Limb (tissue), 2 donors: ENCODE measurements around the gene MYORG.

Experiments used
- DNase-seq, 2 donors: peaks; one replicate each; pipeline ENCODE4 v3.0.0-alpha.2; 2016; ENCODE audit errors: extremely low spot score in 2 of 2

MYORG gene

GRCh38 chr9:34376596-34377403 lies at the start of gene MYORG:
Gene MYORG, minus strand, starts transcription at chr9:34376898. Its CDS starts 3,955 bp downstream, at chr9:34372943.
- peak; percentile 82 to 89 for DNase-seq

- DNase-seq: no peak
Measured at GRCh38 chr9:34419716-34420504, 43.2 kb upstream of the MYORG start.

DNA sequence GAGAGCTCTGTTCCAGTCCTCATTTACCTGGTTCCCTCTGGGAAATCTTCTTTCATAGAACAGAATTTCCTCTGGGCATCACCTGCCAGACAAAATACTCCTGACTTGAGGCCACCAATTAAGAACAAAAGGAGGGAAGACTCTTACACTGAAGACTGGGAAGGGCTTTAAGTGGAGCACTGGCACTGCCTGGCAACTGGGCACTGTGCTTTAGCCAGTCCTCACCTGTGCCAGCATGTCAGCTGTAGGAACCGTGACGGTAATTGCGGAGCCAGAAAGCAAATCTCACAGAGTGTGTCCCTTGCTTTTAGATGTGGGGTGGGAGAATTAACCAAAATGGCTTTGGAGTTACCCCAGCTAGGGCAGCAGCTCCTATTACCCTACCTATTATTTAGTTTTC lies 41.0 kb upstream of the MYORG start:
- DNase-seq: no peak

GRCh38 chr9:34413231-34413852 lies 36.6 kb upstream of the MYORG start:
- peak; percentile 65 to 76 for DNase-seq

GRCh38 chr9:34412336-34412735 lies 35.6 kb upstream of the MYORG start:
- DNase-seq: no peak

DNA sequence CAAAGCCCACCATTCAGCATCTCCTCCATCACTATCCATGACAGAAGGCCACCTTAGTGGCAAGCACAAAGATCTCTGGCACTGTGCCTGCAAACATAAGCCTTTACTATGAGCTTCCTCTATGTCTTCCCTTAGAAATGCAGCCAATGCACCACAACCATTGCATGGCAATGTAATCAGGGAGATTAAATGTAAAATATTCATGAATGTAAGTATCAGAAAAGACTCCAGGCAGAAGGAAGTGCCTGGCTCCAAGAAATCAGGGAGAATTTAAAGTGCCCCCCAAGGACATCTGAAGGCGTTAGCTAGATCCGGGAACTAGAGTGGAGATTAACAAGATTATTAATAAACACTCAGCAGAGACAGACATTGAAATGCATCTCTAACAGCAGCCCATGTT lies 32.5 kb upstream of the MYORG start:
- no peak for DNase-seq

GRCh38 chr9:34408173-34408572 lies 31.5 kb upstream of the MYORG start:
- no peak for DNase-seq

- DNase-seq: no peak
Measured at GRCh38 chr9:34406219-34406618, 29.5 kb upstream of the MYORG start.

- no peak for DNase-seq
Measured at GRCh38 chr9:34405719-34406118, 29.0 kb upstream of the MYORG start.

GRCh38 chr9:34403554-34404380 lies 27.1 kb upstream of the MYORG start:
- DNase-seq: peak; percentile 49 to 79

DNA sequence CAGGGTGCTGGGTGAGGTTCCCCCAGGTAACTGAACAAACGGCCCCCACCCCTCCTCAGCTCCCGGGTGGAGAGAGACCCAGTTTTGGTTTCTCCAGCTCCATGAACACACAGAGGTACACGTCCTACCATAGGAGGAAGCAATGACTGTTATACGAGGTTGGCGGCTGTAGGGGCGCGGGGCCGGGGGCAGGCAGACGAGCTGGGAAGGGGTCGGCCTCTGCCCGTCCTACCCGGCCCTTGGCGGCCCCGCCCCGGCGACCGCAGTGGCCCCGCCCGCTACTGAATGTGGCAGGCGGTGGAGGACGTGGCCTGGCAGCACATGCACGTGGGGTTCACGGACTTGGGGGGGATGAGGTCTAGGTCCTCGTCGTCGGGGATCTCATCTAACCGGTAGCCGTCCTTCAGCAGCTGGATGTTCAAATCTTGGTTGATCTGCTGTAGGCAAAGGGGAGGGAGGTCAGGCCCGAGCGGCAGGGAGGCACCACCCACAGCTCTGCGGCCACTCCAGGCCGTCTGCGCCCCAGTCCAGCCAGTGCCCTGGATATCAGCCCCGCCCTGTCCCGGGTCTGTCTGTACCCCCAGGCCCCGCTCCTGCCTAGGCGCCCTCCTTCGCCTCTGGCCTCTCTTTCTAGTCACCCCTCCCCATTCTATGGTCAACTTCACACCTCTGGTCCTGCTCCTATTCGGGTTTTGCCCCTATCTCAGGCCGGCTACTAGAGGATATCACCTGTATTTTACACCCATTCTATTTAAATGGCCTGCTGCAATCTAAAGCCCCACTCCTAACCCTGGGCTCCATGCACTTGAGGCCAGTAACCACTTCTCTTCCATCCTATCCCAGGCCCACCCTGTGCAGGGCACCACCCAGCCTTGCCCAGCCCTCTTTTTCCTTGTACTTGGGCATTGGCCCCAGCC lies 24.2 kb upstream of the MYORG start:
- DNase-seq: no peak

GRCh38 chr9:34400275-34400674 lies 23.6 kb upstream of the MYORG start:
- no peak for DNase-seq

DNA sequence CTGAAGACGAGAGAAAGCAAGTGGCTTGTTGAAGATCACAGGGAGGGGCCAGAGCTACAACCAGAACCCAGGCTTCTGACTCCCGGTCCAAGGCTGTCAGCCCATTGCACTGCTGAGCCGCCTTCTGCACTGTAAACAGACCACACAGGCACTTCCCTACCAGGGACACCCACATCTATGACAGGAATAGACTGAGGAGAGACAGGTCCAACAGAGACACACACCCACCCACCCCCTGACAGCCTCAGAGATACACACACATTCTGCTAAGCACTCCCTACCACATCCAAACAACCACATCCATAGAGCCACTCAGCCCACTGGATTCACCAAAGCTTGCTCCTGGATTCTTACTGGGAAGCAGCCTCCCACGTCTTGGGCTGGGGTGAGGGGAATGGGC lies 23.0 kb upstream of the MYORG start:
- no peak for DNase-seq

DNA sequence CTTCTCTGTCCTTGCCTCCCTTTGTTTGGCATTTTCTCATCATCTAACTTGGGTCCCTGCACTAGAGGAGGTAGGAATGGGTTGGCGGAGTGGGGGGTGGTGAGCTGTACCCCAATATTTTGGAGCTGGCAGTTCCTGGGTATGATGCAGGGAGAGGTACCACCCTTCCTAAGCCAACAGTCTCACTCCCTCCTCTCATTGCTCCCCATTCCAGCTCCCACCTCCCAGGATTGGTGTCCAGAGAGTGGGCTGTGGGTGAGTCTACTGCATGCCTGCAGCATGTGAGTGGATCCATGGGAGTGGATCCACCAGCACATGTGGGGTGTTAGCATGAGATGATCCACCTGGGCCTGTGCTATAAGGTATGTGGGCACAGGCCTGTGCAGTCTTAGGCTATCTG lies 22.2 kb upstream of the MYORG start:
- DNase-seq: no peak

GRCh38 chr9:34396276-34397214 lies 19.8 kb upstream of the MYORG start:
- no peak for DNase-seq

DNA sequence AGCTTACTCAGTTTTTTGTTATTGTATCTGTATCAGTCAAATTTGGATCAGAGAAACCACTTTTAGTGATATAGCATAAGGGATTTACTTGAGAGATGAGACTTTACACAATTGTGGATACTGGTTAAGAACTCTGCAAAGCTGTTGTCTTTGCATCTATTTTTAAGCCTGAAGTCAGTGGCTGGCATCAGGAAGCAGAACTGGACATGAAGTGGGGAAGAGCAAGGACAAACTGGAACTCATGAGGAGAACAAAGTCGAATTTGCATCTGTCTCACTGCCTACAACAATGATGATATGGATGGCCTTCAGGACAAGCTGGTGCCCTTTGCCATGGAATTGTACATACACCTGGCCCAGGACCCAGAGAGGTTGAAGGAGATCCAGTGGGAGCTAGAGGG lies 15.8 kb upstream of the MYORG start:
- DNase-seq: no peak

- DNase-seq: no peak
Measured at GRCh38 chr9:34387239-34387638, 10.5 kb upstream of the MYORG start.

DNA sequence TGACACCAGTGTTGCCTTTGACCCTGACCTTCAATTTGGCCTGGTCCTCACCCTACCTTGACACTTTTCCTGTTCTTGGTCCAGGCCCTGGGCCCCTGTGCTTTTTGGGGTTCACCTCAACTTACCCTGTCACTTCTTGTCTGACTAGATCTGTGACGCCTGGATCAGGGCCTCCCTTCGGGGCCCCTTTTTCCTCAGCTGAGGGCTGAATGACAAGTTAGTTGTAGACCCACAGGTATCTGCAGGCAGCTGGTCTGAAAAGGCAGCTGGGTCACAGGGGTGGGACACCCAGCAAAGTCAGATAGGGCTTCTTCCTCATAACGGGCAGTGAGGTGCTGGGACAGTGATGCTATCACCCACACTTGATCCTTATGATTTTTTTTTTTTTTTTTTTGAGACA lies 10.0 kb upstream of the MYORG start:
- no peak for DNase-seq

- no peak for DNase-seq
Measured at GRCh38 chr9:34385561-34386230, 9.0 kb upstream of the MYORG start.
